DND-41 (cell line): ENCODE measurements around the gene VAV2.

Experiments
- EZH2 ChIP-seq: IDR thresholded peaks from 3 replicates; pipeline ENCODE4 v1.6.1; 2012; ENCODE audit warnings: borderline replicate concordance, low read depth, mild to moderate bottlenecking, moderate library complexity, low read length, inconsistent platforms; ENCODE audit not compliant: severe bottlenecking
- TF ChIP-seq, protein P1 (sequence below): IDR thresholded peaks from 2 replicates; pipeline ENCODE4 v1.5.1; 2012; ENCODE audit warnings: borderline replicate concordance, low read length, moderate library complexity, mild to moderate bottlenecking; ENCODE audit not compliant: poor library complexity, severe bottlenecking; ENCODE audit errors: extremely low read depth

DNA sequence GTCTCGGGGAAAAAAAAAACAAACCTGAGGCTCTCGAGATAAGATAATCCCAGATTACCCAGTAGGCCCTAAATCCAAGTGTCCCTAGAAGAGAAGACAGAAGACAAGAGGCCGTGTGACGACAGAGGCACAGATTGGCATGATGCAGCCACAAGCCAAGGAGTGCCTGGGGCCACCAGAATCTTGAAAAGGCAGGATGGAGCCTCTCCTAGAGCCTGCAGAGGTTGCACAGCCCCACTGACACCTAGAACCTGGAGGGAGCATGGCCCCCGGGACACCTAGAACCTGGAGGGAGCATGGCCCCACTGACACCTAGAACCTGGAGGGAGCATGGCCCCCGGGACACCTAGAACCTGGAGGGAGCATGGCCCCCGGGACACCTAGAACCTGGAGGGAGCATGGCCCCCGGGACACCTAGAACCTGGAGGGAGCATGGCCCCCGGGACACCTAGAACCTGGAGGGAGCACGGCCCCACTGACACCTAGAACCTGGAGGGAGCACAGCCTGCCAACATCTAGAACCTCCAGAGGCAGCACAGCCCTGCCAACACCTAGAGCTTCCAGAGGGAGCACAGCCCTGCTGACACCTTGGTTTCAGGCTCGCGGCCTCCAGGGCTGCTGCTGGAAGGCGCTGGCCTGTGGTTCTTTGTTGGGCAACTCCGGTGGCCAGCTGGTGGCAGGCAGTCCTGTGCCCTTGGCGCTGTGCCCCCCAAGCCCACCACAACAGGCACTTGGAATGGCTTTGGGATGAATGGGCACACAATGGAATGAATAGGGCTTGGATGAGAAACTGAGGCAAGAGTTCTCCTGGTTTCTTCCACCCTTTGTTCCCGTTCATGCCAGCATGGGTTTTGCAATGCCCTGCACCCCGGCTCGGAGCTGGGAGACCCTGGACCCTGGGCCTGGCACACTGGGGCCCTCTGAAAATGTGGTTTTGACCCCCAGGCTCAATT, 39.2 kb downstream of the VAV2 start:
- TF ChIP-seq, protein P1, sequence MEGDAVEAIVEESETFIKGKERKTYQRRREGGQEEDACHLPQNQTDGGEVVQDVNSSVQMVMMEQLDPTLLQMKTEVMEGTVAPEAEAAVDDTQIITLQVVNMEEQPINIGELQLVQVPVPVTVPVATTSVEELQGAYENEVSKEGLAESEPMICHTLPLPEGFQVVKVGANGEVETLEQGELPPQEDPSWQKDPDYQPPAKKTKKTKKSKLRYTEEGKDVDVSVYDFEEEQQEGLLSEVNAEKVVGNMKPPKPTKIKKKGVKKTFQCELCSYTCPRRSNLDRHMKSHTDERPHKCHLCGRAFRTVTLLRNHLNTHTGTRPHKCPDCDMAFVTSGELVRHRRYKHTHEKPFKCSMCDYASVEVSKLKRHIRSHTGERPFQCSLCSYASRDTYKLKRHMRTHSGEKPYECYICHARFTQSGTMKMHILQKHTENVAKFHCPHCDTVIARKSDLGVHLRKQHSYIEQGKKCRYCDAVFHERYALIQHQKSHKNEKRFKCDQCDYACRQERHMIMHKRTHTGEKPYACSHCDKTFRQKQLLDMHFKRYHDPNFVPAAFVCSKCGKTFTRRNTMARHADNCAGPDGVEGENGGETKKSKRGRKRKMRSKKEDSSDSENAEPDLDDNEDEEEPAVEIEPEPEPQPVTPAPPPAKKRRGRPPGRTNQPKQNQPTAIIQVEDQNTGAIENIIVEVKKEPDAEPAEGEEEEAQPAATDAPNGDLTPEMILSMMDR: no peak
- no peak for TF ChIP-seq EZH2
